Measurements from ENCODE around the gene TMEM37. TPM values are rescaled to one million over a fixed set of nuclear protein-coding genes. Genes with fewer than 3 reads are reported as not detected.

TMEM37 gene
- total and polyA plus RNA-seq, 2 of the 13 experiments (the other 11 are each of a cell fraction or from before 2014, with no cell fraction given), result 37.7 to 115 TPM

DNA sequence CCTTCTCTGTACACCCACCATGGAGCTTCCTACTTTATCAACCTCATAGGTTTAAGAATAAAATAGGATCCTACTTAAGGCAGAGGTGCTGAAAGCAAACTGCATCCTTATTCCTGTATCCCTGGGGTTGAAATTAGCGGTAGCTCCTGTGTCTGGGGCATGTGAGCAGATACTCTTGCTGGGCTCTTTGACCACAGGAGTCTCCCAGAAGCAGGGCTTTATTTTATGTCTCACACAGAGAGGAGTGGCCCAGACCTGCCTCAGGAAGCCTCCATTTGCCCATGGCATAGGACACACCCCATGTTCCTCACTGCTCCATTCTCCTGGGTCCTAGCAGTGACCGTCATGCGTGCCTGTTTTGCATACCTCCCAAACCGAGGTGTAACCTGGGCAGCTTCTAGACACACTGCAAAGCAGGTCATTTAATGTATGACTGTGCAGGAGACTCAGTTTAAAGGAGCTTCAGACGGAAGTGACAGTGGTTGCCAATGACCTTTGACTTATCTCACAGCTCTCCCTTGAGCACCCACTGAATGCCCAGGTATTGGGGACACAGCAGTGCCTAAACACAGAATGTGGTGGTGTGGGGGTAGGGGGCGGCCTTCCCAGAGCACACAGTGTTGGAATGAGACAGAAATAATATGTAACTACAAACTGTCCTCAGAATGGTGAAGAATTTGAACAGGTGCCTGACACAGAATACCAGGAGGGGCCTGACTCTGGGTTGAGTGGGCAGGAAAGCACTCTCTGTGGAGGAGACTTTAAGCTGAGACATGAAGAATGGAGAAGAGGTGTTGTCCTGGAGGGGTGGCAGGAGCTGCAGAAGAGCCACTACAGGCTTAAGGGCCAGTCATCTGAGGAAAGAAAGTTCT, 3.7 kb downstream of the TMEM37 start (continued):
- TF ChIP-seq BCL6 (CRISPR knock-in tag; IDR thresholded peaks at IDR 0.05), result no peak
- TF ChIP-seq ELF3 (CRISPR knock-in tag; IDR thresholded peaks at IDR 0.05), result peak; percentile 37; the same call in 1 of the 2 replicates
- TF ChIP-seq ZNF547 (CRISPR knock-in tag; IDR thresholded peaks at IDR 0.05), result no peak
- 0 out of 2 replicates have a peak, but pooled peaks have one; percentile 51 for TF ChIP-seq ZNF383 (CRISPR knock-in tag; IDR thresholded peaks at IDR 0.05; ENCODE audit: borderline replicate concordance)
- TF ChIP-seq, protein P1, sequence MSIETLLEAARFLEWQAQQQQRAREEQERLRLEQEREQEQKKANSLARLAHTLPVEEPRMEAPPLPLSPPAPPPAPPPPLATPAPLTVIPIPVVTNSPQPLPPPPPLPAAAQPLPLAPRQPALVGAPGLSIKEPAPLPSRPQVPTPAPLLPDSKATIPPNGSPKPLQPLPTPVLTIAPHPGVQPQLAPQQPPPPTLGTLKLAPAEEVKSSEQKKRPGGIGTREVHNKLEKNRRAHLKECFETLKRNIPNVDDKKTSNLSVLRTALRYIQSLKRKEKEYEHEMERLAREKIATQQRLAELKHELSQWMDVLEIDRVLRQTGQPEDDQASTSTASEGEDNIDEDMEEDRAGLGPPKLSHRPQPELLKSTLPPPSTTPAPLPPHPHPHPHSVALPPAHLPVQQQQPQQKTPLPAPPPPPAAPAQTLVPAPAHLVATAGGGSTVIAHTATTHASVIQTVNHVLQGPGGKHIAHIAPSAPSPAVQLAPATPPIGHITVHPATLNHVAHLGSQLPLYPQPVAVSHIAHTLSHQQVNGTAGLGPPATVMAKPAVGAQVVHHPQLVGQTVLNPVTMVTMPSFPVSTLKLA (IDR thresholded peaks at IDR 0.05), result no peak
- no peak for TF ChIP-seq THRA (CRISPR knock-in tag; IDR thresholded peaks at IDR 0.05; ENCODE audit: borderline replicate concordance)
- TF ChIP-seq STAG1 (CRISPR knock-in tag; IDR thresholded peaks at IDR 0.05), result no peak
- no peak for TF ChIP-seq ATAD3A (CRISPR knock-in tag; IDR thresholded peaks at IDR 0.05)
- TF ChIP-seq RELA (CRISPR knock-in tag; IDR thresholded peaks at IDR 0.05), result no peak
- no peak for TF ChIP-seq FOXK1 (CRISPR knock-in tag; IDR thresholded peaks at IDR 0.05; ENCODE audit: borderline replicate concordance, low read depth)
- no peak for TF ChIP-seq KDM3A (CRISPR knock-in tag; IDR thresholded peaks at IDR 0.05; ENCODE audit: low read depth)
- TF ChIP-seq DR1 (CRISPR knock-in tag; IDR thresholded peaks at IDR 0.05), result no peak
- no peak for TF ChIP-seq HHEX (CRISPR knock-in tag; IDR thresholded peaks at IDR 0.05)
- TF ChIP-seq ZNF75D (CRISPR knock-in tag; IDR thresholded peaks at IDR 0.05; ENCODE audit: borderline replicate concordance), result no peak
- TF ChIP-seq, protein P2, sequence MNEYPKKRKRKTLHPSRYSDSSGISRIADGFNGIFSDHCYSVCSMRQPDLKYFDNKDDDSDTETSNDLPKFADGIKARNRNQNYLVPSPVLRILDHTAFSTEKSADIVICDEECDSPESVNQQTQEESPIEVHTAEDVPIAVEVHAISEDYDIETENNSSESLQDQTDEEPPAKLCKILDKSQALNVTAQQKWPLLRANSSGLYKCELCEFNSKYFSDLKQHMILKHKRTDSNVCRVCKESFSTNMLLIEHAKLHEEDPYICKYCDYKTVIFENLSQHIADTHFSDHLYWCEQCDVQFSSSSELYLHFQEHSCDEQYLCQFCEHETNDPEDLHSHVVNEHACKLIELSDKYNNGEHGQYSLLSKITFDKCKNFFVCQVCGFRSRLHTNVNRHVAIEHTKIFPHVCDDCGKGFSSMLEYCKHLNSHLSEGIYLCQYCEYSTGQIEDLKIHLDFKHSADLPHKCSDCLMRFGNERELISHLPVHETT (CRISPR knock-in tag; conservative IDR thresholded peaks at IDR 0.05), result no peak
- TF ChIP-seq ATF7-NPFF (CRISPR knock-in tag; IDR thresholded peaks at IDR 0.05; ENCODE audit: low read depth), result no peak
- TF ChIP-seq, protein P3, sequence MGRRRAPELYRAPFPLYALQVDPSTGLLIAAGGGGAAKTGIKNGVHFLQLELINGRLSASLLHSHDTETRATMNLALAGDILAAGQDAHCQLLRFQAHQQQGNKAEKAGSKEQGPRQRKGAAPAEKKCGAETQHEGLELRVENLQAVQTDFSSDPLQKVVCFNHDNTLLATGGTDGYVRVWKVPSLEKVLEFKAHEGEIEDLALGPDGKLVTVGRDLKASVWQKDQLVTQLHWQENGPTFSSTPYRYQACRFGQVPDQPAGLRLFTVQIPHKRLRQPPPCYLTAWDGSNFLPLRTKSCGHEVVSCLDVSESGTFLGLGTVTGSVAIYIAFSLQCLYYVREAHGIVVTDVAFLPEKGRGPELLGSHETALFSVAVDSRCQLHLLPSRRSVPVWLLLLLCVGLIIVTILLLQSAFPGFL (CRISPR knock-in tag; IDR thresholded peaks at IDR 0.05), result no peak
- no peak for TF ChIP-seq ZNF235 (CRISPR knock-in tag; IDR thresholded peaks at IDR 0.05; ENCODE audit: borderline replicate concordance)
- peak; percentile 10 for TF ChIP-seq ZEB1 (IDR thresholded peaks at IDR 0.05; ENCODE audit: insufficient replicate concordance, low read depth)
- TF ChIP-seq ZBED4 (CRISPR knock-in tag; IDR thresholded peaks at IDR 0.05; ENCODE audit: borderline replicate concordance), result no peak
- TF ChIP-seq SPEN (CRISPR knock-in tag; IDR thresholded peaks at IDR 0.05; ENCODE audit: low read depth), result no peak

Data from HepG2 (cell line).